GM12801 (cell line): ENCODE data around the gene CCDC18.

Experiments
- CTCF ChIP-seq: IDR thresholded peaks from one replicate; pipeline ENCODE4 v1.5.1; 2011; ENCODE audit warnings: control low read depth; ENCODE audit not compliant: insufficient read length; ENCODE audit errors: extremely low read depth

CCDC18 gene

DNA sequence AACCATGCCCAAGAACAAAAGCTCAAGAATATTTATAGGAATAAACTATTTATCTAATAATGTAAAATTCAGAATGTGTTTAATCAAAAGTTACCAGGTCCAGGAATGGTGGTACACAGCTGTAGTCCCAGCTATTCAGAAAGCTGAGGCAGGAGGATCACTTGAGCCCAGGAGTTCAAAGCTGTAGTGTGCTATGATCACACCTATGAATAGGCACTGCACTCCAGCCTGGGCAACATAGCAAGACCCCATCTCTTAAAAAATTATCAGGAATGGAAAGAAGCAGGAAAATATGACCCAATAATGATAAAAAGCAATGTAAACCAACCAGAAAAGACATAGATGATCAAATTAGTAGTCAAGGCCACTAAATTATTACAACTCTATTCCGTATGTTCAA, 103.0 kb downstream of the CCDC18 start:
- no peak for TF ChIP-seq CTCF

DNA sequence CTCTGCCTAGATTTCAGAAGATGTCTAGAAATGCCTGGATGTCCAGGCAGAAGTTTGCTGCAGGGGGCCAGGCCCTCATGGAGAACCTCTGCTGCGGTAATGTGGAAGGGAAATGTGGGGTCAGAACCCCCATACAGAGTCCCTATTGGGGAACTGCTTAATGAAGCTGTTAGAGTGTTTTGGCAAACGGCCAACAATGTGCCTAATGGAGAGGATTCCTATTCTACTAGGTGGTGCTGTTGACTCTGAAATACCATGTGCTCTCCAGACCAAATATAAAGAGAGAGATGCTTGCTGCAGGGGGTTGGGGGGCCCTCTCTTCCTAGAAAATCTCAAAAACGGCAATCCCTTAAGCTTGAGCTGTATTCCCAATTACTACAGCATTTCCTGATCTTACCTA, 108.0 kb downstream of the CCDC18 start:
- no peak for TF ChIP-seq CTCF

DNA sequence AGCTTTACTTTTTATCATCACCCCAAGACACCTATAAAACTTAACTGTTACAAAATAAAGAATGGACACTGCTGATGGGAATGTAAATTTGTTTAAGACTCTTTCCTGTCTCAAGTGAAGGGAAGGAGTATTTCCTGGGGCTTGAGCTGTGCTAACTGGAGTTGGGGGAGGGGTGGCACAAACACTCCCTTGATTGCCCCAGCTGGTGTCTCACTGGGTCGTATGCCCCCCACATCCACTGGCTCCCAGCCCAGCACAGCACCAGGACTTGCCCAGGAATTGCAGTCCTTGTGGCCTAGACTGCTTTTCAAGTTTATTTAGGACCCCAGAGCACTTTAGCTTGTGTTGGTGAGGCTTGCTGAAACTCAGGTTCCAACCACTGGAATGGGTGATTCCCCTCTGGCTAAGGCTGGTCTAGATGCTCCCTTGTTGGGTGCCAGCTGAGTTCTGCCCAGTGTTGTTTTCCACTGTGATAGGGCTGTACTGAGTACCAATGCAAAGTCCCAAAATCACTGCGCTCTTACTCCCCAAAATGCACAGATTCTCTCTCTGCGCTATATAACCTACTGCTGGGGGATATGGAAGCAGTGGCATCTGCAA, 116.1 kb downstream of the CCDC18 start:
- no peak for TF ChIP-seq CTCF

DNA sequence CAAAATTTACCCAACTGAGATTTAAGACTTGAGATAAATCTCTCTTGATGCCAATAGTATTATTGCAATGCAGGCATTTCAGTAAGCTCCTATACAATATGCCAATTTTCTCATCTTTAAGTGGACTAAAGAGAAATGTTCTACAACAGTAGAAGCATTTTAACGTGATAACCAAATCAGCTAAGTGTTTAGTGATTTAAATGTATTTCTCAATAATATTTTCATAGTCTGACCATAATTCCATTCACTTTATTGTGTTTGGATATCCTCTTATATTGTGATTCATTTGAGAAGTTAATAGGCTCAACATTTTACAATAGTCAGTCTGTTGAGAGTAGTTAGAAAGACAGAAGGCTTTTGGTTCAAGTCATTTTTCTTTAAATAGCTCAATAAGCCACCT, 120.6 kb downstream of the CCDC18 start:
- TF ChIP-seq CTCF = no peak

DNA sequence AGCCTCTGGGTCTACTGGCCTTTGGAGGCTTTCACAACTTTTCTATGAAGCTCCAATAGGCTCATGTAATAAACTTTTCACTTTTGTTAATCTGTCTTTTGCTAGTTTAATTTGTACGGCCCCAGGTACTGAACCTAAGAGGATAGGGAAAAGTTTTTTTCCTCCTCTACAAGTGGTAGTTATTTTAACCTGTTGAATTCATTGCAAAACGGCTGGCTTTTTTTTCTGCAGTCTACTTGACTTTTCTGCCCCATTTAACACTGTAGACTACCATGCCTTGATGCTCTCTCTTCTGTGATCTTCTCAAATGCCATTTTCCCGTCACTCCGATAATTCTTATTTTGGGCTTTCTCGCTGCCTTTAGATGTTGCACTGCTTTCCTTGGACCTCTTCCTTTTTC, 121.6 kb downstream of the CCDC18 start:
- TF ChIP-seq CTCF = no peak

GRCh38 chr1:93304716-93305138, 124.2 kb downstream of the CCDC18 start:
- no peak for TF ChIP-seq CTCF

DNA sequence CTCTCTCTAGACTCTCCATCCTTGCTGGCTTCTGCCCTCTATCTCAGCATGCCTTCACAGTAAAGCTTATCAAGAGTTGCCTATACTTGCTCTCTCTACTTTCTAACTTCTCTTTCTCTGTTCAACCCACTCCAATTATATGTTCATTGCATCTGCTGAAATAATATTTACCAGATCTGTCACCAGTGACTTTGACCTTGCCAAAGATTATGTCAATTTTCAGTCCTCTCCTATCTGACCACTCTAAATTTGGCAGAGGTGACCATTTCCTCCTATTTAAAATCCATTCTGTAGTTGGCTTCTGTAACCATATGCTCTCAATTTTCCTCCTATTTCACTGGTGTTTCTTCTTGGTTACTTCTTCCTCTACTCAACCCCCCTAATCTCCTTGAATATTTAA, 126.4 kb downstream of the CCDC18 start:
- TF ChIP-seq CTCF = no peak
